CMK (cell line): ENCODE measurements around the gene PFKFB1.

Experiments
- DNase-seq: peaks from one replicate; pipeline ENCODE4 v3.0.0-alpha.2; 2010; ENCODE audit warnings: low read depth

The PFKFB1 gene

GRCh38 chrX:54994099-54994498 is at the start of gene PFKFB1:
Gene PFKFB1, minus strand, starts transcription at chrX:54994188. Its CDS starts 181 bp downstream, at chrX:54994007.
- no peak for DNase-seq

DNA sequence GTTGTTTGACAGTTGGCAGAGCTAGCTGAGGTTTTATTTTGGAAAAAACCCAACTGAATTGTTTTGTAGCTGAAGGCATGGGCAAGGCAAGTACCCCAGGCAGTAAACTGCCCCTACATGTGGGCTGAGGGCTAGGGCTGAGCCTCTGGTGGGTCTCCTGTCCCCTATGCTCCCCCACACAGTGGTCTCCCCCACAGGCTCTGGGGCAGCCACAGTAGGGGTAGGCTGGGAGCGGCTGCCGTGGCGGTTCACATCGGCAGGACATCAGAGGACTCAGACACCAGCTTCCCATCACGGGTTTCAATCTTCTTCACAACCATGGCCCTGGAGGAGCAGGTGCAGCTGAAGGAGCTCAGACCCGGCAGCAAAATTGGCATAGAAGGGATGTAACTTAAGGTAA is 47.5 kb upstream of the PFKFB1 start:
- no peak for DNase-seq

GRCh38 chrX:55039471-55039870 is 45.5 kb upstream of the PFKFB1 start:
- DNase-seq: no peak

GRCh38 chrX:55033429-55033828 is 39.4 kb upstream of the PFKFB1 start:
- DNase-seq: no peak

DNA sequence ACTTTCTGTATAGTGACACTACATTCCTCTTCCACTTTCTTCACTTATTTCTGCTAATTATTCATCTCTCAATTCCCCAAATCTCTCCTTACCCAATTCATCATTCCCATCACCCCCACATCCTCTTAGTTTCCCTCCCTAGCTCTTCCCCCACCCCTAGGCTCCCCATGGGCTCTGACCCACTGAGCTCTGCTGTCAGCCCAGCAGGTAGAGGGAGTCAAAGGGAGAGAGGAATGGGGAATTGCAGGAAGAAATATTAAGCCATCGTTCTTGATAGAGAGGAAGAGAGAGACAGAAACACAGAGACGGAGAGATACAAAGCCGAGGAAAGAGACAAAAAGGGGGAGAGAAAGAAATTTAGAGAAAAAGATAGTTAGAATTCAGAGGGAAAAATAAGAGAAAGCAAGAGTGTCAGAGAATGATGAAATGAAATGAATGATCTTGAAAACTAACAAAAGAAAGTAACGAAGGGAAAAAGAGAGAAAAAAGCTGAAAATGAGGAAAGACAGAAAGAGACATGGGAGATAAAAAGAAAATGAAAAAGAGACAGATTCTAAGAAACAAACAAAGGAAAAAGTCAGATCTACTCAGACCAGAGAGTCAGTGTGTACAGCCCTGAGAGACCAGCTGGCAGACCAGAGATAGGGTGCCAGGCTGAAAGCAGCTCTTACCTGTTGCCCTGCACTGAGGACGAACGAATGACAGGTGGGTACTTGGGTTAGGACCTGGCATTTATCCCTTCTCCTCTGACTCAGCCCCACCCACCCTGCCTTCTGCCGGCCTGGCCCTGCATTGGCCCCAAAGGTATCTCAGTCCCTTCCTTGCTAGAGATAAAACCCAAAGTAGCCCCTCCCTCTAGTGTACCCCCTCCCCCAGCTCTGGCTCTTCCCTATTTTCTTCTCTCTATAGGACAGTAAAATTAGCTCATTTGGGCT is 36.5 kb upstream of the PFKFB1 start, which contains the start of gene ALAS2:
Gene ALAS2, minus strand, starts transcription at position 707 of the 935 bp plus-strand sequence. CDS start 4,977 bp downstream, outside the sequence.
- DNase-seq: no peak

DNA sequence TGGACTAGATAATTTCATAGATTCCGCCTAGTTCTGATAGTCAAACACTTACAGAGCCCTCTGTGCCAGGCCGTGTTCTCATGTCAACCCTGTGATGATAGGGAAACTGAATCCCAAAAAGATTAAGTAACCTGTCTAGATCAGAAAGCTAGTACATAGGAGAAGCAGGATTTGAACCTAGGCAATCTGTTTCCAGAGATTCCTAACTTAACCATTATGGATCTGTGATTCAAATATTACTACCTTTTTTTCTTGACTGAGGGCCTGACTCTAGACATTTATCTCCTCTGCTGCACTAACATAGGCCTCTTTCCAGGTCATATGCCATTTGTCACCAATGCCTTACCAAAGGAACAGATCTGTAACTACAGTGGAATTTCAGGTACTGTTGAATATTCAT is 35.3 kb upstream of the PFKFB1 start:
- no peak for DNase-seq

- no peak for DNase-seq
Observed at GRCh38 chrX:55028611-55029010, 34.6 kb upstream of the PFKFB1 start.

- DNase-seq: peak; percentile 75
Observed at GRCh38 chrX:55028040-55028439, 34.1 kb upstream of the PFKFB1 start.

DNA sequence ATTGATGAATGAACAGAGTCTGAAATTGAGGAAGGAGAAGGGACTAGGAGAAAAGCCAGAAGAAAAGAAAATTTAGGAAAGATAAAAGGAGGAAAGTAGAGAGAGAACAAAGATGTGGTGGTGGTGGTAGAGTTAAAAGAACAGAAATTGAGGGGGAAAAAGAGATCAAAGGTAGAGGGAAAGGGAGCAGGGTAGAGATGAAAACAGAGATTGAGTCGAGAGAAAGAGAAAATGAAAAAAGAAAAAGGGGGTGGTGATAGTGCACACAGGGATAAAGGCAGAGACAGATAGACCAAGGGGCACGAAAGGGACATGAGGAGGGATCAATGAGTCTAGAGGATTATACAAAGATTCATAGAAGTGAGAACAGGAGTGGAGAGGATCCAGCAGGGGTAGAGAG is 32.9 kb upstream of the PFKFB1 start:
- DNase-seq: no peak

- no peak for DNase-seq
Observed at GRCh38 chrX:55026143-55026542, 32.2 kb upstream of the PFKFB1 start.

GRCh38 chrX:55014897-55015299 is 20.9 kb upstream of the PFKFB1 start:
- peak; percentile 92 for DNase-seq

GRCh38 chrX:55011294-55011693 is 17.3 kb upstream of the PFKFB1 start:
- no peak for DNase-seq

- DNase-seq: no peak
Observed at GRCh38 chrX:55008571-55009358, 14.8 kb upstream of the PFKFB1 start.

DNA sequence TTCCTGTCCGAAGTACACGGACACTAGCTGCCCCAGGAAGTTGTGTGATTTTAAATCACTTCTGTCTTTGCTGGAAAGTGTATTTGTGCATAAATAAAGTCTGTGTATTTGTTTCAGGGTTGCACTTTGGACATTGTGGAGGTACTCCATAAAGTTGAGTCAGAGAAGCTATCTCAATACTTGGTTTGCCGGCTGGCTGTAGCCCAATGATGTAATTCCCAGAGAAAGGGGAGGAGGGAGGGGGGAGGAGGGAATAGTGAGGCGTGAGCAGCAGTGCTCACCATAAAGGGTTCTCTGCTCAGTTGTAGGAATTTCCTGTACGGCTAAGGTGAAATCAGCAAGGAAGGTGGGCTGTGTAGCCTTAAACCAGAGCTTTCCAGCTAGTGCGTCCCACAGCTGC is 13.7 kb upstream of the PFKFB1 start:
- no peak for DNase-seq

DNA sequence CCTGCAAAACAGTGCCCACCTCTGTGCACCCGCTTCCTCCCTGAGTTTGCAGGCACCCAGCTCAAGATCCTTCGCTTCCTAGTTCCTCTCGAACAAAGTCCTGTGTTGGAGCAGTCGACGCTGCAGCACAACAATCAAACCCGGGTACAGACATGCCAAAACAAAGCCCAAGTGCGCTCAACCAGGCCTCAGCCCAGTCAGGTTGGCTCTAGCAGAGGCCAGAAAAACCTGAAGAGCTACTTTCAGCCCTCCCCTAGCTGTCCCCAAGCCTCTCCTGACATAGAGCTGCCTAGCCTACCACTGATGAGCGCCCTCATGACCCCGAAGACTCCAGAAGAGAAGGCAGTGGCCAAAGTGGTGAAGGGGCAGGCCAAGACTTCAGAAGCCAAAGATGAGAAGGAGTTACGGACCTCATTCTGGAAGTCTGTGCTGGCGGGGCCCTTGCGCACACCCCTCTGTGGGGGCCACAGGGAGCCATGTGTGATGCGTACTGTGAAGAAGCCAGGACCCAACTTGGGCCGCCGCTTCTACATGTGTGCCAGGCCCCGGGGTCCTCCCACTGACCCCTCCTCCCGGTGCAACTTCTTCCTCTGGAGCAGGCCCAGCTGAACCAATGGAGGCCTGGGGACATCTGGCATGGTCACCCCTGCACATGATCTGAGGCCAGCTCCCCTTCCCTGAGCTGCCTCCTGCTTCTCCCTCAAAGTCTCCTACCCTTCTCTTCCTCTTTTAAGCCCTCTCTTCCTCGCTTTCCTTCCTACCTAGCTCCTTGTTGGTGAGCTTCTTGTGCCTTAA is 13.0 kb upstream of the PFKFB1 start:
- DNase-seq: no peak

DNA sequence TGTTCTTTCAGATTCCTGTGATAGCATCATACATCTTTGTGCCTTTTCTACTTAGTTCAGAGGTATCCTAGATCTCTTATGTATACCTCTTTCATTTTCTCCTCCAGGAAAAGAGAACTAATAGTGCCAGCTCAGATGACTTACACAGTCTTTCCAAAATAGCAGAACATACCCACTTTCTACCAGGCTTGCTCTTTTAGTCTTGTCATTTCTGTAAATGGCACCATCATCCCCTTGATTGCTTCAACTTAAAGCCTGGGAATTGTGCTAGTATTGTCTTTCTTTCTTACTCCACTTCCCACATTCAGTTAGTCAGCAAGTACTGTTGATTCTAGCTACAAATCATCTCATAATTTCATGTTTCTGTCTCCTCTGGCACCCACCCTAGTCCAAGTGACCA is 11.3 kb upstream of the PFKFB1 start:
- no peak for DNase-seq

DNA sequence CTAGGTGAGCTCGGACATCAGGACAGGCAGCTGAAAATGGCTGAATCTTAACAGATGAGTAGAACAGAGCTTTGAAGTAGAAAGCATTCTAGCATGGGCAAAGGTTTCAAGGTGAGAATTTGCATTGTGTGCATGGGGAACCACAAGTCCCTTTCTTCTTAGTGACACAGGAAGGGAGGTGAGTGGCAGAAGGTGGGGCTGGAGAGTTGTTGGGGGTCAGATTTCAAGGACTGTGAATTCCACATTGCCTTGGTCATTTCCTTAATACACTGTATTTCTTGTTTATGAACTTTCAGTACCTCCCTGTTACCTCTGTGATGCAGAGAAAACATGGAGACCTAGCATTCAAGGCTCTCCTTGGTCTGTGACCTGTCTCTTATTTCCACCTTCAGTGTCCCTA is 10.2 kb upstream of the PFKFB1 start:
- no peak for DNase-seq

GRCh38 chrX:54999717-55000598 is 6.0 kb upstream of the PFKFB1 start, which contains the start of gene APEX2:
Gene APEX2, plus strand, starts transcription at chrX:55000363. Its CDS starts 60 bp downstream, at chrX:55000423.
- peak; percentile 86 for DNase-seq

- DNase-seq: no peak
Observed at GRCh38 chrX:54995621-54996020, 1.6 kb upstream of the PFKFB1 start.

DNA sequence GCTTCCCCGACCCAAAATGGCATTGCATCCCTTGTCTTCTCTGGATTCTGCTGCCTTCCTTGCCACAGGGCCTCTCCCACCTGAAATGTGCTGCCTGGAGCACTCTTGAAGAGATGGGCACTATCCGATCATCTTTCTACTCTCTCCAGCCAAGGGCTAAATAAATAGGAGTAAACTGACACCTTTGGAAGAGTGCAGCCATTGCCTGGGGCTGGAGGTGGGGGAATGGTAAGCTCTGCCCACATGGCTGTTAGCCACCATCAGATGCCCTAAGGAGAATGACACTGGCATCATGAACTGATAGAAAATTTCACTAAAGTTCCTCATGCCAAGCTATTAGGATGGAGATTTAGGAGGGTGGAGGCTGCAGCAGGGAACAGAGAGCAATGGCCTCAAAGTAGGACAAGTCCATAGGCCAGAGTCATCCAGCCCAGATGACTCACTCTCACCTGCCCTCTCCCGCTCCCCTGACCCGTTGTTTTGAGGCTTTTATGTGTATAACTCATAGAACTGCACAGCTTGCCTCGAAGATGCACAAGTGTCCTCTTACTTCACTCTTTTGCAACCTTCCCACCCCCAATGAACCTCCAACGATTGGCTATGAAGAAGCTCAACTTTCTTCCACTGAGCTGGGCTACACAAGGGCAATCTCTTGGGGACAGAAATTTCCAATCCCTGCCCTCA is 822 bp upstream of the PFKFB1 start:
- DNase-seq: no peak
